HepG2 (cell line): ENCODE results near the gene FAM209A. TPM values are rescaled to one million over a fixed set of nuclear protein-coding genes. Genes with fewer than 3 reads are reported as not detected.

Experiments
- ATAC-seq: fragments of 200-7000 bp; cut with Tn5 transposase; 3 replicates; pipeline ENCODE4 v1.9.1; 2020; ENCODE audit warnings: mild to moderate bottlenecking, moderate library complexity
- BruUV-seq: library from RNA; stranded (reverse); fragments of 400-500 nt; replicated peaks from 2 replicates; lab custom pipeline; 2021; lab: Mats Ljungman, UMichigan
- CTCF ChIA-PET: fragments of 300-600 bp; formaldehyde crosslinking; extraction: SDS; loops from one replicate; lab custom pipeline; 2021; ENCODE audit warnings: low total read pairs, inconsistent platforms, low intra/inter-chr PET ratio; lab: Yijun Ruan, JAX
- POLR2A ChIA-PET: fragments of 350-600 bp; sonication (Branson Sonifier 250); formaldehyde crosslinking; loops from one replicate; lab custom pipeline; 2020; ENCODE audit warnings: antibody characterized with exemption, inconsistent platforms; lab: Yijun Ruan, JAX
- DNase-seq: peaks from one replicate; pipeline ENCODE4 v3.0.0-alpha.2; 2015; ENCODE audit warnings: low spot score
- FAIRE-seq: peaks from 3 replicates; lab custom pipeline; 2011; peaks lifted over from hg19 to GRCh38; lab: Jason Lieb, UNC
- H2AFZ ChIP-seq: one replicate; pipeline ENCODE4 v1.6.1; 2011; ENCODE audit warnings: low read length, inconsistent platforms
- H3K27ac ChIP-seq: fragments of 300-600 bp; 3 replicates; pipeline ENCODE4 v1.8.0; 2011; ENCODE audit warnings: mixed run types, mild to moderate bottlenecking, mixed read lengths, low read length, inconsistent platforms; ENCODE audit not compliant: insufficient read depth; ENCODE audit errors: extremely low read length
- H3K27me3 ChIP-seq, 2 experiments: fragments of 200-600 bp in 1 of 2; 2 replicates in 1 of 2; 3 replicates in 1 of 2; pipeline versions ENCODE4 v1.6.0 to v1.8.0; 2011; ENCODE audit warnings: low read length in 2 of 2, mild to moderate bottlenecking in 2 of 2, moderate library complexity in 2 of 2, inconsistent platforms in 1 of 2; ENCODE audit not compliant: insufficient read depth in 2 of 2, control insufficient read depth in 1 of 2
- H3K36me3 ChIP-seq, 2 experiments: fragments of 200-600 bp in 1 of 2; replicated peaks in 1 of 2; 2 replicates in 1 of 2; 3 replicates in 1 of 2; pipeline versions ENCODE4 v1.5.1 to v1.8.0; 2011; ENCODE audit warnings: low read length in 2 of 2, inconsistent platforms in 1 of 2; ENCODE audit not compliant: insufficient read depth in 2 of 2, control insufficient read depth in 1 of 2
- H3K4me1 ChIP-seq: 2 replicates; pipeline ENCODE4 v1.5.1; 2012; ENCODE audit warnings: low read length, inconsistent platforms; ENCODE audit not compliant: insufficient read depth
- H3K4me2 ChIP-seq: 2 replicates; pipeline ENCODE4 v1.6.0; 2011; ENCODE audit warnings: low read depth, low read length, inconsistent platforms
- H3K4me3 ChIP-seq, 3 experiments: fragments of 200-600 bp in 1 of 3; sonication (generic), shearing (Covaris generic) in 1 of 3; replicated peaks in 1 of 3; 2 replicates each; pipeline ENCODE4 v1.5.1; 2011 to 2016; ENCODE audit warnings: low read length in 3 of 3, inconsistent platforms in 2 of 3, low read depth in 2 of 3, mild to moderate bottlenecking in 2 of 3, control low read depth in 1 of 3, mixed read lengths in 1 of 3; ENCODE audit not compliant: insufficient read depth in 1 of 3
- H3K79me2 ChIP-seq: one replicate; pipeline ENCODE4 v1.6.1; 2011; ENCODE audit warnings: low read length, inconsistent platforms; ENCODE audit not compliant: insufficient read depth
- H3K9ac ChIP-seq: 2 replicates; pipeline ENCODE4 v1.6.0; 2011; ENCODE audit warnings: mild to moderate bottlenecking, low read depth, low read length, inconsistent platforms; ENCODE audit not compliant: insufficient read depth
- H3K9me3 ChIP-seq: 2 replicates; pipeline ENCODE4 v1.5.1; 2012; ENCODE audit warnings: mild to moderate bottlenecking, low read length
- H4K20me1 ChIP-seq: 2 replicates; pipeline ENCODE4 v1.6.0; 2011; ENCODE audit warnings: inconsistent platforms, mild to moderate bottlenecking, low read length, moderate library complexity; ENCODE audit not compliant: insufficient read depth
- CBX5 ChIP-seq: sonication (generic); formaldehyde crosslinking; IDR thresholded peaks from 2 replicates; pipeline ENCODE4 v1.4.0; 2020; ENCODE audit warnings: missing genetic modification reagents, borderline replicate concordance
- CEBPB ChIP-seq: IDR thresholded peaks from 2 replicates; pipeline ENCODE4 v1.6.1; 2011; ENCODE audit warnings: low read depth, low read length, improper control_type of control experiment, borderline replicate concordance
- CEBPG ChIP-seq: IDR thresholded peaks from 2 replicates; pipeline ENCODE4 v1.6.1; 2016
- FLYWCH1 ChIP-seq: sonication (generic); formaldehyde crosslinking; IDR thresholded peaks from 2 replicates; pipeline ENCODE4 v1.8.1; 2023; ENCODE audit warnings: mild to moderate bottlenecking, missing genetic modification reagents
- FOXM1 ChIP-seq: sonication (generic); formaldehyde crosslinking; IDR thresholded peaks from 2 replicates; pipeline ENCODE4 v1.5.0; 2020; ENCODE audit warnings: missing genetic modification reagents
- GFI1 ChIP-seq: sonication (generic); formaldehyde crosslinking; IDR thresholded peaks from 2 replicates; pipeline ENCODE4 v1.5.0; 2020; ENCODE audit warnings: missing genetic modification reagents, mild to moderate bottlenecking, borderline replicate concordance
- HNF4G ChIP-seq, 2 experiments: sonication (generic) in 1 of 2; formaldehyde crosslinking in 1 of 2; IDR thresholded peaks; 2 replicates each; pipeline versions ENCODE4 v1.4.0 to v1.6.1; 2011 to 2020; ENCODE audit warnings: borderline replicate concordance in 2 of 2, low read depth in 2 of 2, mild to moderate bottlenecking in 2 of 2, low read length in 1 of 2, missing genetic modification reagents in 1 of 2, moderate library complexity in 1 of 2
- RFX5 ChIP-seq: IDR thresholded peaks from 2 replicates; pipeline ENCODE4 v1.6.1; 2011; ENCODE audit warnings: low read depth, low read length, improper control_type of control experiment
- SRF ChIP-seq: IDR thresholded peaks from 2 replicates; pipeline ENCODE4 v1.6.1; 2011; ENCODE audit warnings: mild to moderate bottlenecking, low read depth, low read length, moderate library complexity
- ZNF20 ChIP-seq: sonication (generic); formaldehyde crosslinking; IDR thresholded peaks from 2 replicates; pipeline ENCODE4 v1.4.0; 2020; ENCODE audit warnings: mild to moderate bottlenecking, moderate library complexity, missing genetic modification reagents
- ZNF3 ChIP-seq: IDR thresholded peaks from 2 replicates; pipeline ENCODE4 v1.7.0; 2017; ENCODE audit warnings: inconsistent platforms
- ZNF557 ChIP-seq: sonication (generic); formaldehyde crosslinking; IDR thresholded peaks from 2 replicates; pipeline ENCODE4 v1.4.0; 2020; ENCODE audit warnings: missing genetic modification reagents
- ZNF598 ChIP-seq: sonication (generic); formaldehyde crosslinking; IDR thresholded peaks from 2 replicates; pipeline ENCODE4 v1.5.1; 2020; ENCODE audit warnings: mild to moderate bottlenecking, missing genetic modification reagents, borderline replicate concordance
- ZNF616 ChIP-seq: sonication (generic); formaldehyde crosslinking; IDR thresholded peaks from 2 replicates; pipeline ENCODE4 v1.5.0; 2020; ENCODE audit warnings: low read depth, mild to moderate bottlenecking, missing genetic modification reagents
- ZNF749 ChIP-seq: sonication (generic); formaldehyde crosslinking; IDR thresholded peaks from 2 replicates; pipeline ENCODE4 v1.8.0; 2022; ENCODE audit warnings: mild to moderate bottlenecking, missing genetic modification reagents, moderate library complexity, borderline replicate concordance
- WGBS: methylation state at CpG from one replicate; pipeline ENCODE4 v1.1.6; 2017; ENCODE audit warnings: low lambda C conversion rate; 5-methylcytosine and 5-hydroxymethylcytosine counted together
- in situ Hi-C: cut with HindIII; loops from 2 replicates; pipeline ENCODE4 v1.10.0; 2017; ENCODE audit warnings: low pct_unique_long_range_greater_than_20kb; ENCODE audit not compliant: extremely low pct_ligation_motif_present
- intact Hi-C: fragments of 100-400 bp; cut with micrococcal nuclease; formaldehyde crosslinking; loops from one replicate; pipeline ENCODE4 v1.10.0; 2022; ENCODE audit not compliant: unreplicated experiment
- polyA plus RNA-seq, 8 experiments: library from polyadenylated mRNA; depleted of rRNA in 3 of 8; stranded (reverse) in 7 of 8; unstranded in 1 of 8; fragments of >200 nt; fragmentation: Illumina TruSeq in 4 of 8; extraction: Trizol in 4 of 8; gene quantifications; 2 replicates each; pipeline versions ENCODE4 v1.2.1 to v1.2.3, GENCODE V29; 2011 to 2016; ENCODE audit warnings: low read depth in 4 of 8, missing spikeins in 1 of 8, mixed read lengths in 1 of 8; ENCODE audit not compliant: insufficient read depth in 1 of 8
- total RNA-seq, 5 experiments: library from RNA; depleted of rRNA; stranded (reverse); fragments of >200 nt; fragmentation: Illumina TruSeq; extraction: Trizol; gene quantifications; 2 replicates each; pipeline ENCODE4 v1.2.3, GENCODE V29; 2016; ENCODE audit warnings: low read depth in 1 of 5

The FAM209A gene
- total and polyA plus RNA-seq, 2 of the 13 experiments (the other 11 are each of a cell fraction or from before 2014, with no cell fraction given) = 0.15 to 0.36 TPM

GRCh38 chr20:56572172-56572571, 47.6 kb downstream of the FAM209A start:
- 30% methylated on average over 4 of the region's 4 CpGs for WGBS
- intact Hi-C loops (no loop called here), in situ Hi-C loops (loop anchor here (25.0 kb wide), 1 partner anchor 1910 kb away; no protein-coding TSS in a partner anchor)
- no peaks in the 10 kb centered on the region for H3K4me1 ChIP-seq
- H2AFZ ChIP-seq = no peak overlapping the region
- H4K20me1 ChIP-seq = no peaks in the 10 kb centered on the region
- H3K27ac ChIP-seq = no peak overlapping the region
- H3K27me3 ChIP-seq = peaks cover 0 to 21% of the 10 kb centered on the region in 2 experiments; a peak in 3 of 5 replicates
- H3K4me2 ChIP-seq = no peak overlapping the region
- no peaks in the 10 kb centered on the region for H3K36me3 ChIP-seq
- no peaks in the 10 kb centered on the region for H3K9me3 ChIP-seq
- no TSS peak for BruUV-seq
- ATAC-seq (no peak), DNase-seq (no peak), FAIRE-seq (no peak)
- POLR2A ChIA-PET = no interaction called here
- no peak overlapping the region for H3K9ac ChIP-seq
- no peaks in the 10 kb centered on the region for H3K79me2 ChIP-seq
- CTCF ChIA-PET = no interaction called here
- H3K4me3 ChIP-seq = no peak overlapping the region
- TF ChIP-seq CBX5 (CRISPR knock-in tag) (no peak), ZNF598 (CRISPR knock-in tag) (no peak), ZNF20 (CRISPR knock-in tag) (no peak), ZNF749 (CRISPR knock-in tag) (no peak), ZNF616 (CRISPR knock-in tag) (no peak), FOXM1 (CRISPR knock-in tag) (no peak), CEBPB (peak; percentile 93), ZNF557 (CRISPR knock-in tag) (no peak), FLYWCH1 (no peak), ZNF3 (CRISPR knock-in tag) (no peak), SRF (no peak), CEBPG (CRISPR knock-in tag) (peak; percentile 61), RFX5 (no peak), HNF4G (IDR thresholded peaks at IDR 0.05; ENCODE audit: borderline replicate concordance, low read depth, low read length) (no peak), HNF4G (CRISPR knock-in tag; IDR thresholded peaks at IDR 0.05; ENCODE audit: borderline replicate concordance, low read depth) (no peak), GFI1 (CRISPR knock-in tag) (no peak)
